IMR-90 (cell line): Measurements from ENCODE around the gene BTN3A1. TPM values are rescaled to one million over a fixed set of nuclear protein-coding genes. Genes with fewer than 3 reads are reported as not detected.
"Not testable (repeated sequence)": the region's sequence is repeated elsewhere in the genome, so short reads cannot be mapped to it uniquely, and the experiment has no call there.

Experiments used
- ATAC-seq: fragments of 200-7000 bp; cut with Tn5 transposase; 2 replicates; pipeline ENCODE4 v1.9.1; 2020; ENCODE audit warnings: low read depth, mild to moderate bottlenecking, moderate library complexity
- BruUV-seq: library from RNA; stranded (reverse); fragments of 400-500 nt; replicated peaks from 2 replicates; lab custom pipeline; 2021; lab: Mats Ljungman, UMichigan
- CTCF ChIA-PET: fragments of 300-600 bp; formaldehyde crosslinking; extraction: SDS; loops from one replicate; lab custom pipeline; 2021; ENCODE audit warnings: antibody characterized with exemption; lab: Yijun Ruan, JAX
- POLR2A ChIA-PET: fragments of 300-600 bp; sonication (Branson Sonifier 250); formaldehyde crosslinking; loops from one replicate; lab custom pipeline; 2022; ENCODE audit warnings: antibody characterized with exemption; ENCODE audit not compliant: unreplicated experiment; lab: Charles Lee
- DNase-seq: peaks from one replicate; pipeline ENCODE4 v3.0.0; 2013
- H2AFZ ChIP-seq: replicated peaks from 2 replicates; pipeline ENCODE3; 2013; ENCODE audit warnings: low read length, mild to moderate bottlenecking; ENCODE audit not compliant: poor library complexity
- H2AK5ac ChIP-seq: 2 replicates; pipeline ENCODE4 v1.6.1; 2013; ENCODE audit warnings: low read depth, low read length, inconsistent platforms
- H2AK9ac ChIP-seq: replicated peaks from 2 replicates; pipeline ENCODE3; 2013; ENCODE audit warnings: mild to moderate bottlenecking, low read depth, low read length, moderate library complexity; ENCODE audit not compliant: poor library complexity
- H2BK120ac ChIP-seq: 2 replicates; pipeline ENCODE4 v1.6.1; 2013; ENCODE audit warnings: low read depth, low read length, inconsistent platforms
- H2BK15ac ChIP-seq: 3 replicates; pipeline ENCODE4 v1.6.1; 2013; ENCODE audit warnings: low read depth, low read length, inconsistent platforms
- H2BK20ac ChIP-seq: 2 replicates; pipeline ENCODE4 v1.6.1; 2013; ENCODE audit warnings: low read depth, mild to moderate bottlenecking, inconsistent platforms, low read length, moderate library complexity
- H2BK5ac ChIP-seq: 2 replicates; pipeline ENCODE4 v1.6.1; 2013; ENCODE audit warnings: mild to moderate bottlenecking, low read depth, low read length, inconsistent platforms; ENCODE audit not compliant: poor library complexity, severe bottlenecking
- H3K14ac ChIP-seq: replicated peaks from 2 replicates; pipeline ENCODE4 v1.6.1; 2013; ENCODE audit warnings: low read depth, low read length, inconsistent platforms
- H3K18ac ChIP-seq: 2 replicates; pipeline ENCODE4 v1.6.1; 2013; ENCODE audit warnings: low read depth, low read length, control low read depth
- H3K23ac ChIP-seq: 2 replicates; pipeline ENCODE4 v1.6.1; 2013; ENCODE audit warnings: low read depth, low read length, inconsistent platforms
- H3K27ac ChIP-seq: 2 replicates; pipeline ENCODE4 v1.5.1; 2013; ENCODE audit warnings: mild to moderate bottlenecking, control low read depth, low read length; ENCODE audit not compliant: insufficient read depth
- H3K27me3 ChIP-seq: 2 replicates; pipeline ENCODE4 v1.6.1; 2013; ENCODE audit warnings: low read length; ENCODE audit not compliant: control insufficient read depth, insufficient read depth
- H3K36me3 ChIP-seq: 2 replicates; pipeline ENCODE4 v1.6.1; 2013; ENCODE audit warnings: low read length, mixed read lengths; ENCODE audit not compliant: control insufficient read depth, insufficient read depth
- H3K4ac ChIP-seq: 2 replicates; pipeline ENCODE4 v1.6.1; 2013; ENCODE audit warnings: low read depth, low read length, inconsistent platforms
- H3K4me1 ChIP-seq: 2 replicates; pipeline ENCODE4 v1.6.1; 2013; ENCODE audit warnings: low read length, mixed read lengths; ENCODE audit not compliant: control insufficient read depth, insufficient read depth
- H3K4me2 ChIP-seq: 2 replicates; pipeline ENCODE4 v1.6.1; 2013; ENCODE audit warnings: low read depth, mild to moderate bottlenecking, control low read depth, low read length, moderate library complexity
- H3K4me3 ChIP-seq: 2 replicates; pipeline ENCODE4 v1.5.1; 2013; ENCODE audit warnings: low read depth, mild to moderate bottlenecking, control low read depth, low read length, moderate library complexity; ENCODE audit not compliant: insufficient read depth
- H3K56ac ChIP-seq: 2 replicates; pipeline ENCODE4 v1.6.1; 2013; ENCODE audit warnings: low read length, inconsistent platforms; ENCODE audit not compliant: insufficient read depth; ENCODE audit errors: extremely low read depth
- H3K79me1 ChIP-seq, 2 experiments: 2 replicates each; pipeline ENCODE4 v1.6.1; 2013; ENCODE audit warnings: low read length in 2 of 2, inconsistent platforms in 1 of 2, low read depth in 1 of 2
- H3K9ac ChIP-seq: 2 replicates; pipeline ENCODE4 v1.6.1; 2013; ENCODE audit warnings: low read depth, low read length, control low read depth
- H3K9me1 ChIP-seq: 2 replicates; pipeline ENCODE4 v1.6.1; 2013; ENCODE audit warnings: low read length, inconsistent platforms; ENCODE audit not compliant: insufficient read depth
- H3K9me3 ChIP-seq: 2 replicates; pipeline ENCODE4 v1.6.1; 2013; ENCODE audit warnings: low read length; ENCODE audit not compliant: control insufficient read depth, insufficient read depth
- H4K20me1 ChIP-seq: 2 replicates; pipeline ENCODE4 v1.6.1; 2013; ENCODE audit warnings: low read length, inconsistent platforms; ENCODE audit not compliant: insufficient read depth
- H4K5ac ChIP-seq: 2 replicates; pipeline ENCODE4 v1.6.1; 2013; ENCODE audit warnings: mild to moderate bottlenecking, low read depth, low read length, control low read depth
- H4K8ac ChIP-seq, 2 experiments: 2 replicates each; pipeline ENCODE4 v1.6.1; 2013; ENCODE audit warnings: low read depth in 2 of 2, low read length in 2 of 2, control low read depth in 1 of 2, inconsistent platforms in 1 of 2
- H4K91ac ChIP-seq: 2 replicates; pipeline ENCODE4 v1.6.1; 2013; ENCODE audit warnings: low read depth, low read length, inconsistent platforms; ENCODE audit not compliant: insufficient read depth
- WGBS, 2 experiments: methylation state at CpG; one replicate each; pipeline versions ENCODE4 v1.1.5 to v1.1.7; 2013; ENCODE audit warnings: missing lambda C conversion rate in 2 of 2; ENCODE audit not compliant: insufficient read length in 1 of 2; ENCODE audit errors: extremely low coverage in 2 of 2; 5-methylcytosine and 5-hydroxymethylcytosine counted together
- dilution Hi-C: fragments of 300-500 bp; cut with HindIII; formaldehyde crosslinking; loops from one replicate; pipeline ENCODE4 v1.14.3; 2018; ENCODE audit warnings: low sequenced_read_pairs; ENCODE audit not compliant: unreplicated experiment
- in situ Hi-C: fragments of 300-500 bp; cut with MboI; formaldehyde crosslinking; loops from 3 replicates; pipeline ENCODE4 v1.14.3; 2019; ENCODE audit warnings: low sequenced_read_pairs, inconsistent platforms, mixed read lengths
- intact Hi-C: fragments of 100-400 bp; cut with micrococcal nuclease; formaldehyde crosslinking; loops from 2 replicates; pipeline ENCODE4 v1.10.0; 2022
- polyA plus RNA-seq, 3 experiments: library from polyadenylated mRNA; depleted of rRNA; stranded (reverse); fragments of >200 nt; gene quantifications; 2 replicates each; pipeline ENCODE4 v1.2.3, GENCODE V29; 2012; ENCODE audit warnings: low replicate concordance in 1 of 3
- total RNA-seq: library from RNA; depleted of rRNA; stranded (reverse); fragments of >200 nt; gene quantifications from 2 replicates; pipeline ENCODE4 v1.2.3, GENCODE V29; 2012

The BTN3A1 gene
- total and polyA plus RNA-seq, 2 of the 4 experiments (the other 2 are of a cell fraction) = 14.4 to 16.5 TPM

- H2AK5ac ChIP-seq, H3K4ac ChIP-seq, H2BK5ac ChIP-seq, H3K27ac ChIP-seq, H3K9me1 ChIP-seq, H3K56ac ChIP-seq, H3K18ac ChIP-seq, ATAC-seq, POLR2A ChIA-PET, H2BK120ac ChIP-seq, H4K20me1 ChIP-seq, H3K9me3 ChIP-seq, BruUV-seq, in situ Hi-C loops, H4K5ac ChIP-seq, H3K4me1 ChIP-seq, H3K4me3 ChIP-seq, H4K8ac ChIP-seq, CTCF ChIA-PET, H3K27me3 ChIP-seq, dilution Hi-C loops, H2AK9ac ChIP-seq, intact Hi-C loops, H2BK20ac ChIP-seq, H3K9ac ChIP-seq, H3K23ac ChIP-seq, H3K14ac ChIP-seq, H2BK15ac ChIP-seq, DNase-seq, H3K4me2 ChIP-seq, H2AFZ ChIP-seq, H4K91ac ChIP-seq: not testable (repeated sequence)
- peaks cover 20% of the 10 kb centered on the region for H3K36me3 ChIP-seq
- 0 out of 4 replicates have a peak, but pooled peaks cover 0 to 12% of the 10 kb centered on the region in 2 experiments for H3K79me1 ChIP-seq
- no CpG with 5 or more reads among the region's 8 CpGs for WGBS, 2 experiments
Measured at GRCh38 chr6:26433680-26434079, 31.6 kb downstream of the BTN3A1 start.
